Mammary epithelial cell (primary cell): Measurements from ENCODE around the gene CDH13.
A peak's percentile ranks its signal among the peaks of the same experiment; 100 is the strongest.

Experiments used
- EZH2 ChIP-seq: IDR thresholded peaks from 2 replicates; pipeline ENCODE4 v1.6.1; 2012; ENCODE audit warnings: low read length, inconsistent platforms, borderline replicate concordance
- TF ChIP-seq, protein P1 (sequence below), 2 donors: IDR thresholded peaks in 1 of 2; conservative IDR thresholded peaks in 1 of 2; 2 replicates each; pipeline ENCODE4 v1.5.1; 2011 to 2012; ENCODE audit warnings: inconsistent platforms in 2 of 2, low read length in 2 of 2, mild to moderate bottlenecking in 2 of 2, control low read depth in 1 of 2, low read depth in 1 of 2; ENCODE audit not compliant: insufficient read depth in 1 of 2; ENCODE audit errors: extremely low read depth in 1 of 2

DNA sequence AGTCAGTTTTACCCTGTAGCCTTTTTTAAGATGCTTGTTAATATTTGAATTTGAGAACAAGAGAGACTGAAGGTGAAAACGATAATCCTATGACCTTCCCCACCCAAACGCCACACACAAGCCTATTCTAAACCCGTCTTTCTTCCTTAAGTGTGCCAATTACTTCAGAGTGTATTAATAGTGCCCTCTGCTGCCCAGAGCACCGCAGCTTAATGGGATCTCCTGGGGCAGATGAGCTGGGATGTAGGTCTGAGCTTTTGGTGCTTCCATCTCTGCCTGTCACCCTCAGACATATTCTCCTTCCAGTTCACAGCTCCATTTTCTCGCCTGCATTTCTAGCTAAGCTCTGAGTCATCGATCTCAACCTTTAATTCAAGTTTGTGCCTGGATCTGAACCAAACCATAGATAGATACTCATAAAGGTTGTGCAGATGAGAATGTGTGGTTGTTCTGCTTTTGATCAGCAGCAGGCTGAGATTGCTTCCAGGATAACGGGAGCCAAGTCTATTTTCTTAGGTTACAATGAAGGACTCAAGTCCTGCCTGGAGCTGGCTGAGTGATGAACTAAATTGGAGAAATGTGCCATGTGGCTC, 46.4 kb upstream of the CDH13 start:
- TF ChIP-seq, protein P1, sequence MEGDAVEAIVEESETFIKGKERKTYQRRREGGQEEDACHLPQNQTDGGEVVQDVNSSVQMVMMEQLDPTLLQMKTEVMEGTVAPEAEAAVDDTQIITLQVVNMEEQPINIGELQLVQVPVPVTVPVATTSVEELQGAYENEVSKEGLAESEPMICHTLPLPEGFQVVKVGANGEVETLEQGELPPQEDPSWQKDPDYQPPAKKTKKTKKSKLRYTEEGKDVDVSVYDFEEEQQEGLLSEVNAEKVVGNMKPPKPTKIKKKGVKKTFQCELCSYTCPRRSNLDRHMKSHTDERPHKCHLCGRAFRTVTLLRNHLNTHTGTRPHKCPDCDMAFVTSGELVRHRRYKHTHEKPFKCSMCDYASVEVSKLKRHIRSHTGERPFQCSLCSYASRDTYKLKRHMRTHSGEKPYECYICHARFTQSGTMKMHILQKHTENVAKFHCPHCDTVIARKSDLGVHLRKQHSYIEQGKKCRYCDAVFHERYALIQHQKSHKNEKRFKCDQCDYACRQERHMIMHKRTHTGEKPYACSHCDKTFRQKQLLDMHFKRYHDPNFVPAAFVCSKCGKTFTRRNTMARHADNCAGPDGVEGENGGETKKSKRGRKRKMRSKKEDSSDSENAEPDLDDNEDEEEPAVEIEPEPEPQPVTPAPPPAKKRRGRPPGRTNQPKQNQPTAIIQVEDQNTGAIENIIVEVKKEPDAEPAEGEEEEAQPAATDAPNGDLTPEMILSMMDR (conservative IDR thresholded peaks at IDR 0.05 in 1 of 2, IDR thresholded peaks at IDR 0.05 in 1 of 2; ENCODE audit: extremely low read depth in 1 of 2, insufficient read depth in 1 of 2, low read depth in 1 of 2, low read length in 2 of 2): peak; percentile 51 to 54
- no peak for TF ChIP-seq EZH2
